ENCODE measurements around the gene GLP2R. TPM values are rescaled to one million over a fixed set of nuclear protein-coding genes. Genes with fewer than 3 reads are reported as not detected.

Gene GLP2R
- polyA plus RNA-seq, 1 of the 3 experiments (the other 2 are of a cell fraction) = not detected

GRCh38 chr17:9893411-9894012 is 67.8 kb downstream of the GLP2R start:
- Histone ChIP-seq H3K4me1 (ENCODE audit: control insufficient read depth in 1 of 2, insufficient read depth in 2 of 2, low read depth in 1 of 2, low read length in 1 of 2) (no peaks in the 10 kb centered on the region), H4K20me1 (ENCODE audit: insufficient read depth) (no peaks in the 10 kb centered on the region), H3K27ac (ENCODE audit: low read depth in 2 of 2, low read length in 1 of 2) (no peak overlapping the region), H3K4me2 (no peak overlapping the region), H3K9me3 (no peaks in the 10 kb centered on the region), H3K79me2 (ENCODE audit: insufficient read depth) (no peaks in the 10 kb centered on the region), H3K4me3 (ENCODE audit: low read depth in 2 of 2, low read length in 1 of 2) (no peak overlapping the region), H3K27me3 (ENCODE audit: insufficient read depth) (peaks cover 7% of the 10 kb centered on the region; the same call in 1 of the 2 replicates), H3K36me3 (replicated peaks in 1 of 2; ENCODE audit: control insufficient read depth in 1 of 2, insufficient read depth in 2 of 2, low read length in 1 of 2) (no peaks in the 10 kb centered on the region), H2AFZ (ENCODE audit: low read depth) (no peak overlapping the region), H3F3A (replicated peaks; ENCODE audit: insufficient read depth) (no peaks in the 10 kb centered on the region), H3K9me2 (no peaks in the 10 kb centered on the region), H3K9ac (no peak overlapping the region)
- ChIA-PET POLR2A (no interaction called here), CTCF (no interaction called here)
- no peak for TF ChIP-seq YY1 (IDR thresholded peaks at IDR 0.05; ENCODE audit: low read depth)
- no peak for TF ChIP-seq FOXJ3 (CRISPR knock-in tag; IDR thresholded peaks at IDR 0.05)
- no peak for TF ChIP-seq PBX3 (IDR thresholded peaks at IDR 0.05)
- no peak for TF ChIP-seq REST (IDR thresholded peaks at IDR 0.05; ENCODE audit: low read depth, low read length)
- no peak for TF ChIP-seq GATA2 (CRISPR knock-in tag; IDR thresholded peaks at IDR 0.05)
- no peak for DNase-seq
- WGBS (ENCODE audit: low lambda C conversion rate) = 12% methylated on average over 3 of the region's 3 CpGs

GRCh38 chr17:9894231-9894630 is 68.5 kb downstream of the GLP2R start:
- Histone ChIP-seq H3K9me2 (no peaks in the 10 kb centered on the region), H3K4me1 (ENCODE audit: control insufficient read depth in 1 of 2, insufficient read depth in 2 of 2, low read depth in 1 of 2, low read length in 1 of 2) (no peaks in the 10 kb centered on the region), H4K20me1 (ENCODE audit: insufficient read depth) (no peaks in the 10 kb centered on the region), H3K79me2 (ENCODE audit: insufficient read depth) (no peaks in the 10 kb centered on the region), H3K36me3 (replicated peaks in 1 of 2; ENCODE audit: control insufficient read depth in 1 of 2, insufficient read depth in 2 of 2, low read length in 1 of 2) (no peaks in the 10 kb centered on the region), H3K4me3 (ENCODE audit: low read depth in 2 of 2, low read length in 1 of 2) (no peak overlapping the region), H3K9me3 (no peaks in the 10 kb centered on the region), H2AFZ (ENCODE audit: low read depth) (no peak overlapping the region), H3K9ac (no peak overlapping the region), H3F3A (replicated peaks; ENCODE audit: insufficient read depth) (no peaks in the 10 kb centered on the region), H3K4me2 (no peak overlapping the region), H3K27ac (ENCODE audit: low read depth in 2 of 2, low read length in 1 of 2) (no peak overlapping the region), H3K27me3 (ENCODE audit: insufficient read depth) (peaks cover 14% of the 10 kb centered on the region; the same call in 1 of the 2 replicates)
- no peak for DNase-seq
- ChIA-PET POLR2A (no interaction called here), CTCF (no interaction called here)
- no peak for TF ChIP-seq USF2 (IDR thresholded peaks at IDR 0.05; ENCODE audit: borderline replicate concordance, low read depth, low read length)
- no peak for TF ChIP-seq TCF12 (IDR thresholded peaks at IDR 0.05)
- TF ChIP-seq ELF1 (IDR thresholded peaks at IDR 0.05) = no peak
- TF ChIP-seq IRF3 (IDR thresholded peaks at IDR 0.05; ENCODE audit: low read depth, low read length) = no peak
- TF ChIP-seq NRF1 (IDR thresholded peaks at IDR 0.05; ENCODE audit: low read depth, low read length) = no peak
- TF ChIP-seq TEAD4 (IDR thresholded peaks at IDR 0.05; ENCODE audit: borderline replicate concordance, insufficient read depth) = no peak
- WGBS (ENCODE audit: low lambda C conversion rate) = 6% methylated on average over 3 of the region's 3 CpGs
